Naive thymus-derived CD4-positive, alpha-beta T cell (primary cell): ENCODE results near the gene SSBP2. TPM values are rescaled to one million over a fixed set of nuclear protein-coding genes. Genes with fewer than 3 reads are reported as not detected.
A peak's percentile ranks its signal among the peaks of the same experiment; 100 is the strongest.

Experiments used
- ATAC-seq: fragments of 150-1000 bp; cut with Tn5 transposase; 2 replicates; pipeline ENCODE4 v1.10.0; 2021; ENCODE audit warnings: mild to moderate bottlenecking, moderate library complexity
- CTCF ChIA-PET: fragments of 350-600 bp; sonication (Branson Sonifier 250); formaldehyde crosslinking; loops from one replicate; lab custom pipeline; 2021; ENCODE audit warnings: antibody characterized with exemption; lab: Charles Lee
- POLR2A ChIA-PET: fragments of 350-600 bp; sonication (Branson Sonifier 250); formaldehyde crosslinking; loops from one replicate; lab custom pipeline; 2021; ENCODE audit warnings: antibody characterized with exemption, inconsistent platforms; lab: Charles Lee
- DNase-seq, 9 donors: peaks; one replicate each; pipeline versions ENCODE4 v3.0.0 to v3.0.0-alpha.2; 2020 to 2022; ENCODE audit warnings: mixed read lengths in 1 of 9
- H3K27ac ChIP-seq: one replicate; pipeline ENCODE4 v1.7.0; 2013; ENCODE audit warnings: mild to moderate bottlenecking, low read depth, low read length, moderate library complexity
- H3K27me3 ChIP-seq, 2 donors: one replicate each; pipeline ENCODE4 v1.7.0; 2013; ENCODE audit warnings: low read length in 2 of 2, mild to moderate bottlenecking in 2 of 2, moderate library complexity in 2 of 2; ENCODE audit not compliant: control insufficient read depth in 2 of 2, insufficient read depth in 2 of 2
- H3K36me3 ChIP-seq, 3 experiments: 1 replicate in 2 of 3; 2 replicates in 1 of 3; pipeline ENCODE4 v1.7.0; 2013; ENCODE audit warnings: low read length in 3 of 3, mild to moderate bottlenecking in 3 of 3, moderate library complexity in 1 of 3; ENCODE audit not compliant: insufficient read depth in 3 of 3, control insufficient read depth in 2 of 3
- H3K4me1 ChIP-seq, 2 donors: one replicate each; pipeline ENCODE4 v1.7.0; 2013; ENCODE audit warnings: low read length in 2 of 2, mild to moderate bottlenecking in 2 of 2, moderate library complexity in 1 of 2; ENCODE audit not compliant: control insufficient read depth in 2 of 2, insufficient read depth in 2 of 2
- H3K4me3 ChIP-seq: 2 replicates; pipeline ENCODE4 v1.7.0; 2013; ENCODE audit warnings: mild to moderate bottlenecking, low read length
- H3K9me3 ChIP-seq, 3 experiments: 1 replicate in 2 of 3; 2 replicates in 1 of 3; pipeline ENCODE4 v1.7.0; 2013; ENCODE audit warnings: low read length in 3 of 3; ENCODE audit not compliant: control insufficient read depth in 2 of 3
- H3K27ac Mint-ChIP-seq, 9 donors: one replicate each; pipeline ENCODE4 v1.8.0; 2020 to 2022; ENCODE audit warnings: mixed read lengths in 9 of 9, mild to moderate bottlenecking in 8 of 9, moderate library complexity in 5 of 9, inconsistent platforms in 2 of 9
- H3K27me3 Mint-ChIP-seq, 5 donors: one replicate each; pipeline ENCODE4 v1.8.0; 2021 to 2022; ENCODE audit warnings: mixed read lengths in 5 of 5, mild to moderate bottlenecking in 1 of 5
- H3K36me3 Mint-ChIP-seq, 5 donors: one replicate each; pipeline ENCODE4 v1.8.0; 2020 to 2022; ENCODE audit warnings: mixed read lengths in 5 of 5, mild to moderate bottlenecking in 3 of 5, inconsistent platforms in 1 of 5
- H3K4me1 Mint-ChIP-seq, 7 donors: one replicate each; pipeline ENCODE4 v1.8.0; 2020 to 2022; ENCODE audit warnings: mixed read lengths in 7 of 7, mild to moderate bottlenecking in 3 of 7, inconsistent platforms in 1 of 7
- H3K4me3 Mint-ChIP-seq, 10 donors: one replicate each; pipeline ENCODE4 v1.8.0; 2020 to 2022; ENCODE audit warnings: mild to moderate bottlenecking in 10 of 10, mixed read lengths in 10 of 10, moderate library complexity in 6 of 10, inconsistent platforms in 2 of 10
- H3K9me3 Mint-ChIP-seq, 11 donors: one replicate each; pipeline ENCODE4 v1.8.0; 2020 to 2022; ENCODE audit warnings: mixed read lengths in 11 of 11, mild to moderate bottlenecking in 4 of 11, inconsistent platforms in 1 of 11, moderate library complexity in 1 of 11
- intact Hi-C, 2 donors: fragments of 100-400 bp; cut with micrococcal nuclease; formaldehyde crosslinking; loops; one replicate each; pipeline ENCODE4 v1.15.1; 2023
- polyA plus RNA-seq, 2 donors: library from polyadenylated mRNA; unstranded; fragments of 300-500 nt; fragmentation: Illumina TruSeq; gene quantifications; one replicate each; pipeline ENCODE4 v1.2.3, GENCODE V29; 2021
- total RNA-seq, 6 experiments: library from RNA in 5 of 6; stranded (reverse) in 5 of 6; gene quantifications; 1 replicate in 5 of 6; 2 replicates in 1 of 6; pipeline ENCODE4 v1.2.3 and lab custom pipeline; 2021 to 2026

SSBP2 gene
- total and polyA plus RNA-seq, 7 experiments from 2014 or later, result 36.7 to 99.8 (median 70.7) TPM

DNA sequence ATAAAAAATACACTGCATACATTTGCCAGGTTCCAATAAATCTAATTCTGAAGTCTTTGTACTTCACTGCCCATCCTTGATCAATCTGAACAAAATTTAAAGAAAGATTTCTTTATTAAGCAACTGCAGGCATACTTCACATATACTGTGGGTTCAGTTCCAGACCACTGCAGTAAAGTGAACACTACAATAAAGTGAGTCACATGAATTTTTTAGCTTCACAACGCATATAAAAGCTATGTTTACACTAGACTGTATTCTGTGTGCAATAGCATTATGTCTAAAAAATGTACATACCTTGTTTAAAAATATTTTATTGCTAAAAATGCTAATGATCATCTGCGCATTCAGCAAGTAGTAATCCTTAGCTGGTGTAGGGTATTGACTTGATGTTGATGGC, 52.1 kb downstream of the SSBP2 start:
- Histone ChIP-seq H3K27me3 (no peaks in the 10 kb centered on the region), H3K9me3 (peaks cover 0 to 6% (median 4%) of the 10 kb centered on the region in 3 experiments), H3K4me3 (no peak overlapping the region), H3K27ac (no peak overlapping the region), H3K4me1 (no peaks in the 10 kb centered on the region), H3K36me3 (no peaks in the 10 kb centered on the region)
- no peak for ATAC-seq
- Mint-ChIP-seq H3K4me3 (peak overlapping the region in 2 of 10 donors; percentile 0 to 6), H3K36me3 (peaks cover 11 to 48% (median 40%) of the 10 kb centered on the region in 5 donors), H3K9me3 (peaks cover 3 to 24% (median 7%) of the 10 kb centered on the region in 11 donors), H3K4me1 (peaks cover 5 to 62% (median 45%) of the 10 kb centered on the region in 7 donors), H3K27me3 (no peaks in the 10 kb centered on the region), H3K27ac (no peak overlapping the region)
- intact Hi-C loops, result no loop called here
- ChIA-PET CTCF (no interaction called here), POLR2A (no interaction called here)
- no peak for DNase-seq

DNA sequence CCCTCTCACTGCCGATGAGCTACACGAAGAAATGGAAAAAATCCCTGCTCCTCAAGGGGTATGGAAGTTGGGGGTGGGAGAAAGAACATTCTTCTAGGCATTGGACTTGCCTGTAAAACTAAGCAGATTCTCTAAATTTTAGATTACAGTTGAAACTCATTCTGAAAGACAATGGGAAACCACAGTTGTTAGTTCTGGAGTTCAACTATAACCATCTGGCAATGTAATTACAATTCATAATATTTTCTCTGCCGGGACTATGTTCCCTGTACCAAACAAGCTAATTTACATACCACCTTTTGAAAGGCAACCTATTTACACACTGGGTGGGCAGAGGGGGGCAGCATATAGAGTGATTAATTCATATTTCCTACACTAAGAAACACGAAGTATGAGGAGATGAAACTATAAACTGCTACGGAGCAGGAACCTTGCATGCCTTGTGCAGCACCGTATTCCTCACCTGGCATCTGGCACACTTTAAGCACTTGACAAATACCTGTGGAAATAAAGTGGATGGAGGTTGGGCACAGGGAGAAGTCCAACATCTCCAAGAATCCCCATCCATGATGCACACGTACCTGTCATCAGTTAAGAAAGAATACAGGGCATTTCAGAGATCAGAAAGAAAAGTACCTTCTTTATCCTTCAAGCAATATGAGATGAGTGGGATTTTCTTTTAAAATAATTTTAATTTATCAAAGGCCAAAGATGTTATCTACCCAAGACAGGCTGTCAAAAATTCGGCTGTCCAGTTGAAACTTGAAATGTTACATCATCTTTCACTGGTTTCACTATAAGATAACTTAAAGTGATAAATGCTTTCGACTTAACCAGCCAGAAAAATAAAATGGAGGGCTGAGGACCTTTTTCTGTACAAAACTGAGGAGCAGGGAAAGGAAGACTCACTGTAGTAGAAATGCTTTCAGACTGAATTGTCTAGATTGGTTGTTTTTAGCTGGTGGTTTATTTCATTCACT, 54.2 kb downstream of the SSBP2 start:
- H3K9me3 ChIP-seq, result peaks cover 0 to 6% (median 4%) of the 10 kb centered on the region in 3 experiments
- H3K36me3 ChIP-seq, result no peaks in the 10 kb centered on the region
- POLR2A ChIA-PET, result interaction anchor here (0.6 kb wide), 1 partner anchor 283 kb away, joined by 4 read pairs; no protein-coding TSS in a partner anchor
- no peaks in the 10 kb centered on the region for H3K27me3 Mint-ChIP-seq
- intact Hi-C loops, result no loop called here
- no peak overlapping the region for H3K4me3 Mint-ChIP-seq
- H3K27ac ChIP-seq, result no peak overlapping the region
- peaks cover 13 to 62% (median 50%) of the 10 kb centered on the region in 5 donors for H3K36me3 Mint-ChIP-seq
- no peaks in the 10 kb centered on the region for H3K27me3 ChIP-seq
- no peak overlapping the region for H3K4me3 ChIP-seq
- H3K4me1 ChIP-seq, result no peaks in the 10 kb centered on the region
- peak overlapping the region in 3 of 9 donors; percentile 6 to 52 (median 20) for H3K27ac Mint-ChIP-seq
- no peak for ATAC-seq
- peaks cover 7 to 35% (median 20%) of the 10 kb centered on the region in 11 donors for H3K9me3 Mint-ChIP-seq
- DNase-seq, result no peak
- peaks cover 5 to 72% (median 45%) of the 10 kb centered on the region in 7 donors for H3K4me1 Mint-ChIP-seq
- CTCF ChIA-PET, result no interaction called here

DNA sequence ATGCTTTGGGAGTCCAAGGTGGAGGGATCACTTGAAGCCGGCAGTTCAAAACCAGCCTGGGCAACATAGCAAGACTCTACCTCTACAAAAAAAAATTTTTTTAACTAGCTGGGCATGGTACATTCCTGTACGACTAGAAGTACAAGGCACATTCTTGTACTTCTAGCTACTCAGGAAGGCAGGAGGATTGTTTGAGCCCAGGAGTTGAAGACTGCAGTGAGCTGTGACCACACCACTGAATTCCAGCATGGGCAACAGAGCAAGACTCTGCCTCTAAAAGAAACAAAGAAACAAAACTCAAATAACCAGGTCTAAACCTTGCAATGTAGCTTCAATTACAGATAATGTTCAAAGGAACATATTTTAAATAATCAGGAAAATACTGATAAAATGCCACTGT, 56.2 kb downstream of the SSBP2 start:
- Mint-ChIP-seq H3K27ac (no peak overlapping the region), H3K4me1 (peaks cover 5 to 78% (median 58%) of the 10 kb centered on the region in 7 donors), H3K9me3 (peaks cover 5 to 43% (median 27%) of the 10 kb centered on the region in 11 donors), H3K4me3 (no peak overlapping the region), H3K36me3 (peaks cover 21 to 70% (median 57%) of the 10 kb centered on the region in 5 donors), H3K27me3 (no peaks in the 10 kb centered on the region)
- H3K27me3 ChIP-seq, result no peaks in the 10 kb centered on the region
- CTCF ChIA-PET, result no interaction called here
- no peak overlapping the region for H3K4me3 ChIP-seq
- ATAC-seq, result no peak
- no peaks in the 10 kb centered on the region for H3K9me3 ChIP-seq
- POLR2A ChIA-PET, result no interaction called here
- DNase-seq, result no peak
- no peak overlapping the region for H3K27ac ChIP-seq
- no peaks in the 10 kb centered on the region for H3K4me1 ChIP-seq
- intact Hi-C loops, result no loop called here
- H3K36me3 ChIP-seq, result no peaks in the 10 kb centered on the region

DNA sequence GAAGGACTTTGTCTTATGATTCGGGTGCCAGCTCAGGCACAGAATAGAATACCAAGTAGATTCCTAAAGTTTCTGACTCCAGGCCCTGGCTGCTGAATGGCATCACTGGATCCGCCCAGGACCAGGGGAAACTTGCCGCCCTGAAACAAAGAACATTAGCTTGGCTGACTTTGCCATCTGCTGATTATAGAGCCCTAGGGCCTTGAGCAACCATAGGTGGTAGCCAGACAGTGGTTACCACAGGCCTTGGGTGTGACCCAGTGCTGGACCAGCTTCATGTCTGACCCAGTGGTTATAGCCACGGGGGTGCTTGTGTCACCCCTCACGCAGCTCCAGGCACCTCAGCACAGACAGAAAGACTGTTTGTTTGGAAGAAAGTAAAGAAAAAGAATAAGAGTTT, 62.7 kb downstream of the SSBP2 start:
- CTCF ChIA-PET, result no interaction called here
- Histone ChIP-seq H3K4me1 (peaks cover 0 to 4% of the 10 kb centered on the region in 2 donors), H3K4me3 (no peak overlapping the region), H3K36me3 (no peaks in the 10 kb centered on the region), H3K9me3 (no peaks in the 10 kb centered on the region), H3K27me3 (no peaks in the 10 kb centered on the region), H3K27ac (no peak overlapping the region)
- peak overlapping the region in 2 of 10 donors; percentile 10 to 35 for H3K4me3 Mint-ChIP-seq
- peaks cover 43 to 88% (median 79%) of the 10 kb centered on the region in 5 donors for H3K36me3 Mint-ChIP-seq
- peaks cover 0 to 77% (median 69%) of the 10 kb centered on the region in 7 donors for H3K4me1 Mint-ChIP-seq
- peaks cover 8 to 72% (median 39%) of the 10 kb centered on the region in 11 donors for H3K9me3 Mint-ChIP-seq
- H3K27ac Mint-ChIP-seq, result no peak overlapping the region
- POLR2A ChIA-PET, result no interaction called here
- intact Hi-C loops, result no loop called here
- H3K27me3 Mint-ChIP-seq, result no peaks in the 10 kb centered on the region
- DNase-seq (no peak), ATAC-seq (no peak)

DNA sequence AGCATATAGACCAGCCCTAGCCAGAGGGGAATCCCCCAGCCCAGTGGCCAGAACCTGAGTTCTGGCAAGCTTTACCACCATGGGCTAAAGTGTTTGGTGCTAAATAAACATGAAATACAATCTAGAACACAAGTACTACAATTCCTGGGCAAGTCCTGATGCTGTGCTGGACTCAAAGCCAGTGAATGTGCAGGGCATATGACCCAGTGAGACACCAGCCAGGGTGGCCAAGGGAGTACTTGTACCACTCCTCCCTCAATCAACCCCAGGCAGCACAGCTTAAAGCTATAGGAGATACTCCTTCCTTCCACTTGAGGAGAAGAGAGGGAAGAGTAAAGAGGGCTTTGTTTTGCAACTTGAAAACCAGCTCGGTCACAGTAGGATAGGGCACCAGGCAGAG, 63.6 kb downstream of the SSBP2 start:
- ATAC-seq (peak; percentile 12), DNase-seq (no peak)
- Mint-ChIP-seq H3K9me3 (peaks cover 6 to 74% (median 37%) of the 10 kb centered on the region in 11 donors), H3K27me3 (no peaks in the 10 kb centered on the region), H3K36me3 (peaks cover 39 to 88% (median 77%) of the 10 kb centered on the region in 5 donors), H3K4me3 (peak overlapping the region in 1 of 10 donors; percentile 4), H3K4me1 (peaks cover 0 to 78% (median 73%) of the 10 kb centered on the region in 7 donors), H3K27ac (no peak overlapping the region)
- Histone ChIP-seq H3K4me1 (peaks cover 0 to 4% of the 10 kb centered on the region in 2 donors), H3K9me3 (peaks cover 0 to under 1% (median 0%) of the 10 kb centered on the region in 3 experiments), H3K36me3 (no peaks in the 10 kb centered on the region), H3K27me3 (no peaks in the 10 kb centered on the region), H3K27ac (no peak overlapping the region), H3K4me3 (no peak overlapping the region)
- CTCF ChIA-PET, result no interaction called here
- POLR2A ChIA-PET, result no interaction called here
- intact Hi-C loops, result no loop called here

DNA sequence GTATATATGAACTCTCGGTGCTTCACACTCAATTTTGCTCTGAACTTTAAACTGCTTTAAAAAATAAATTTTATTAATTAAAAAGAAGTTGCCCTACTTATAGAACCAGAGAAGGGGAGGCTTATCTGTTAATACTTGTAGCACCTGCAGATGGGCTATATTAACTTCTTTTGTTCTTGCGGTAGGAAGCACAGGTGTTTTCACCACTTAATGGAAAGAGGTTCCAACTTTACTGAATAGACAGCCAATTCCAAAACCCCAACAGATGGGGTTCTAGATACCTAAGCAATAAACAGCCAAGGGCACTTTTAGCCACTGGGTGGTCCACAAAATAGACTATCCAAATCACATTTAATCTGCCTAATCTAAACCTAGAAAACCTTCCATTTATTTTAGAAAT, 65.4 kb downstream of the SSBP2 start:
- ChIA-PET CTCF (interaction anchor here (0.7 kb wide), 1 partner anchor 141 kb away, joined by 3 read pairs; no protein-coding TSS in a partner anchor), POLR2A (no interaction called here)
- DNase-seq, result no peak
- no peak overlapping the region for H3K4me3 ChIP-seq
- intact Hi-C loops, result no loop called here
- no peak overlapping the region for H3K27ac ChIP-seq
- no peak overlapping the region for H3K27ac Mint-ChIP-seq
- H3K27me3 Mint-ChIP-seq, result no peaks in the 10 kb centered on the region
- peaks cover 36 to 83% (median 73%) of the 10 kb centered on the region in 5 donors for H3K36me3 Mint-ChIP-seq
- H3K36me3 ChIP-seq, result no peaks in the 10 kb centered on the region
- ATAC-seq, result no peak
- peaks cover 0 to 71% (median 27%) of the 10 kb centered on the region in 11 donors for H3K9me3 Mint-ChIP-seq
- H3K4me1 ChIP-seq, result peaks cover 0 to 4% of the 10 kb centered on the region in 2 donors
- peaks cover 0 to 75% (median 65%) of the 10 kb centered on the region in 7 donors for H3K4me1 Mint-ChIP-seq
- peaks cover 0 to 4% (median 0%) of the 10 kb centered on the region in 3 experiments for H3K9me3 ChIP-seq
- H3K27me3 ChIP-seq, result no peaks in the 10 kb centered on the region
- no peak overlapping the region for H3K4me3 Mint-ChIP-seq
